Measurements from ENCODE around the gene AIMP2. TPM values are rescaled to one million over a fixed set of nuclear protein-coding genes. Genes with fewer than 3 reads are reported as not detected.

The AIMP2 gene
- total and polyA plus RNA-seq, 2 of the 4 experiments (the other 2 are of a cell fraction): 57.5 to 58.6 TPM

DNA sequence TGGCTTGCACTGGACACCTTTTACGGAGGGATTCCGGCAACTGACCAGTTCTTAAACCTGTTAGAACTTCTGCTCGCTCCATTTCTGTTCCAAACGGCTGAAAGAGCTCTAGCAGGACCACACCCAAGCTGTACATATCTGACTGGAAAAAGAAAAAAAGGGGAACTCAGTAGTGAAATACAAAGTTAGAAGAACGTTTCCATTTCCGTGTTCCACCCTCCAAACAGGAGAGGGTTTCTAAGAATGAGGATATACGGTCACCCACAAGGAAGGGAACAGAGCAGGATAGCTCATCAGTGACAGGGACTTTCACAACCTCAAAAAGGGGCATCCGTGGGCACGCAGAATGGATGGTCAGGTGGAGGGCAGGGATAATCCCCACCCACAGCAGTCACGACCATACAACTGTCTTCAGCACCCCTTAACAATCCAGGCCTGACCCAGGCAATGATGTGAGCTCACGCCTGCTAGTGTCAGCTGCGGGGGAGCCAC lies 17.8 kb downstream of the AIMP2 start:
- 94% methylated on average over 2 of the region's 12 CpGs; no CpG with 5 or more reads in 1 of the 2 experiments for WGBS, 2 experiments (ENCODE audit: extremely low coverage in 2 of 2, insufficient read length in 1 of 2)
- H3K79me1 ChIP-seq (ENCODE audit: low read depth in 1 of 2, low read length in 2 of 2): peaks cover 14 to 37% of the 10 kb centered on the region in 2 experiments; a peak in 3 of 4 replicates
- no peaks in the 10 kb centered on the region for H3K9me3 ChIP-seq (ENCODE audit: control insufficient read depth, insufficient read depth, low read length)
- no peak overlapping the region for H3K14ac ChIP-seq (replicated peaks; ENCODE audit: low read depth, low read length)
- no peak overlapping the region for H2AK5ac ChIP-seq (ENCODE audit: low read depth, low read length)
- no peak overlapping the region for H2BK20ac ChIP-seq (ENCODE audit: low read depth, low read length)
- no peak overlapping the region for H3K4ac ChIP-seq (ENCODE audit: low read depth, low read length)
- in situ Hi-C loops (cut with MboI; ENCODE audit: low sequenced_read_pairs) (no loop called here), intact Hi-C loops (cut with micrococcal nuclease) (no loop called here), dilution Hi-C loops (cut with HindIII; ENCODE audit: low sequenced_read_pairs, unreplicated experiment) (no loop called here)
- H3K4me2 ChIP-seq (ENCODE audit: low read depth, low read length): no peak overlapping the region
- H3K56ac ChIP-seq (ENCODE audit: extremely low read depth, insufficient read depth, low read length): no peak overlapping the region
- ChIA-PET POLR2A (ENCODE audit: unreplicated experiment) (no interaction called here), CTCF (interaction anchor here (1.1 kb wide), 2 partner anchors 12 to 30 kb away, joined by 3 to 4 read pairs; no protein-coding TSS in a partner anchor)
- no peak overlapping the region for H3K27ac ChIP-seq (ENCODE audit: insufficient read depth, low read length)
- no peak for DNase-seq
- peaks cover 68% of the 10 kb centered on the region for H3K36me3 ChIP-seq (ENCODE audit: control insufficient read depth, insufficient read depth, low read length)
- no peaks in the 10 kb centered on the region for H3K4me1 ChIP-seq (ENCODE audit: control insufficient read depth, insufficient read depth, low read length)
- no peaks in the 10 kb centered on the region for H3K27me3 ChIP-seq (ENCODE audit: control insufficient read depth, insufficient read depth, low read length)
- H3K9ac ChIP-seq (ENCODE audit: low read depth, low read length): no peak overlapping the region
- no peak overlapping the region for H3K23ac ChIP-seq (ENCODE audit: low read depth, low read length)
- H3K9me1 ChIP-seq (ENCODE audit: insufficient read depth, low read length): 0 out of 2 replicates have a peak, but pooled peaks cover 6% of the 10 kb centered on the region
- H3K18ac ChIP-seq (ENCODE audit: low read depth, low read length): no peak overlapping the region
- no peaks in the 10 kb centered on the region; the same call in 1 of the 2 replicates for H4K20me1 ChIP-seq (ENCODE audit: insufficient read depth, low read length)
- H3K4me3 ChIP-seq (ENCODE audit: insufficient read depth, low read depth, low read length): no peak overlapping the region
- BruUV-seq (replicated peaks): no TSS peak
- no peak overlapping the region for H4K91ac ChIP-seq (ENCODE audit: insufficient read depth, low read depth, low read length)
- H4K5ac ChIP-seq (ENCODE audit: low read depth, low read length): no peak overlapping the region
- no peak overlapping the region for H2BK120ac ChIP-seq (ENCODE audit: low read depth, low read length)
- no peak overlapping the region for H2BK5ac ChIP-seq (ENCODE audit: low read depth, low read length, poor library complexity, severe bottlenecking)
- no peak overlapping the region for H2BK15ac ChIP-seq (ENCODE audit: low read depth, low read length)
- TF ChIP-seq BHLHE40 (IDR thresholded peaks at IDR 0.05; ENCODE audit: low read depth, low read length) (no peak), MAFK (IDR thresholded peaks at IDR 0.05; ENCODE audit: low read depth, low read length) (no peak), FOS (IDR thresholded peaks at IDR 0.05; ENCODE audit: low read depth, low read length) (no peak), NFE2L2 (IDR thresholded peaks at IDR 0.05; ENCODE audit: low read depth, low read length) (no peak), RFX5 (IDR thresholded peaks at IDR 0.05; ENCODE audit: low read depth, low read length) (no peak)
- TF ChIP-seq, protein P1, sequence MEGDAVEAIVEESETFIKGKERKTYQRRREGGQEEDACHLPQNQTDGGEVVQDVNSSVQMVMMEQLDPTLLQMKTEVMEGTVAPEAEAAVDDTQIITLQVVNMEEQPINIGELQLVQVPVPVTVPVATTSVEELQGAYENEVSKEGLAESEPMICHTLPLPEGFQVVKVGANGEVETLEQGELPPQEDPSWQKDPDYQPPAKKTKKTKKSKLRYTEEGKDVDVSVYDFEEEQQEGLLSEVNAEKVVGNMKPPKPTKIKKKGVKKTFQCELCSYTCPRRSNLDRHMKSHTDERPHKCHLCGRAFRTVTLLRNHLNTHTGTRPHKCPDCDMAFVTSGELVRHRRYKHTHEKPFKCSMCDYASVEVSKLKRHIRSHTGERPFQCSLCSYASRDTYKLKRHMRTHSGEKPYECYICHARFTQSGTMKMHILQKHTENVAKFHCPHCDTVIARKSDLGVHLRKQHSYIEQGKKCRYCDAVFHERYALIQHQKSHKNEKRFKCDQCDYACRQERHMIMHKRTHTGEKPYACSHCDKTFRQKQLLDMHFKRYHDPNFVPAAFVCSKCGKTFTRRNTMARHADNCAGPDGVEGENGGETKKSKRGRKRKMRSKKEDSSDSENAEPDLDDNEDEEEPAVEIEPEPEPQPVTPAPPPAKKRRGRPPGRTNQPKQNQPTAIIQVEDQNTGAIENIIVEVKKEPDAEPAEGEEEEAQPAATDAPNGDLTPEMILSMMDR (conservative IDR thresholded peaks at IDR 0.05; ENCODE audit: low read depth, low read length): no peak
- H4K8ac ChIP-seq (ENCODE audit: low read depth in 2 of 2, low read length in 2 of 2): no peak overlapping the region
- ATAC-seq (ENCODE audit: low read depth): no peak
- H2AK9ac ChIP-seq (replicated peaks; ENCODE audit: low read depth, low read length, poor library complexity): no peak overlapping the region
- H2AFZ ChIP-seq (replicated peaks; ENCODE audit: low read length, poor library complexity): no peak overlapping the region
